HCT116 (cell line): ENCODE measurements around the gene WWP2. TPM values are rescaled to one million over a fixed set of nuclear protein-coding genes. Genes with fewer than 3 reads are reported as not detected.

Source experiments
- ATAC-seq: fragments of 200-7000 bp; cut with Tn5 transposase; 2 replicates; pipeline ENCODE4 v1.9.1; 2020; ENCODE audit warnings: mild to moderate bottlenecking, moderate library complexity
- BruUV-seq: library from RNA; stranded (reverse); fragments of 400-500 nt; replicated peaks from 2 replicates; lab custom pipeline; 2021; lab: Mats Ljungman, UMichigan
- CTCF ChIA-PET: fragments of 300-600 bp; sonication (Branson Sonifier 250); formaldehyde crosslinking; loops from one replicate; lab custom pipeline; 2021; ENCODE audit warnings: antibody characterized with exemption; lab: Charles Lee
- POLR2A ChIA-PET: fragments of 300-600, 350-600 bp; sonication (Branson Sonifier 250); formaldehyde crosslinking; loops from one replicate; lab custom pipeline; 2021; ENCODE audit warnings: antibody characterized with exemption; lab: Charles Lee
- RAD21 ChIA-PET, 2 experiments: fragments of 300-600 bp; sonication (Branson Sonifier 250); formaldehyde crosslinking; loops; one replicate each; lab custom pipeline; 2023; ENCODE audit warnings: low total read pairs in 2 of 2; ENCODE audit not compliant: uncharacterized antibody in 2 of 2, unreplicated experiment in 2 of 2, low non-redundant PET in 1 of 2; lab: Charles Lee
- DNase-seq: peaks from one replicate; pipeline ENCODE4 v3.0.0-alpha.2; 2010; ENCODE audit warnings: low read depth, low spot score
- H2AFZ ChIP-seq: fragments of 200-600 bp; shearing (Covaris generic), sonication (generic); 2 replicates; pipeline ENCODE4 v1.6.1; 2017; ENCODE audit warnings: low read depth, mixed run types, mixed read lengths, antibody characterized with exemption, low read length; ENCODE audit not compliant: poor library complexity, severe bottlenecking
- H3K27ac ChIP-seq: 2 replicates; pipeline ENCODE4 v1.5.1; 2012; ENCODE audit warnings: low read depth, low read length
- H3K27me3 ChIP-seq: fragments of 200-600 bp; sonication (generic); 2 replicates; pipeline ENCODE4 v1.6.1; 2016; ENCODE audit warnings: mixed run types, low read length, mixed read lengths; ENCODE audit not compliant: insufficient read depth
- H3K36me3 ChIP-seq, 2 experiments: fragments of 200-500 bp in 1 of 2; fragments of 200-600 bp in 1 of 2; sonication (Bioruptor generic) in 1 of 2; sonication (generic) in 1 of 2; 2 replicates each; pipeline versions ENCODE4 v1.5.1 to v1.6.1; 2014 to 2016; ENCODE audit warnings: low read length in 2 of 2, inconsistent platforms in 1 of 2, mixed read lengths in 1 of 2, mixed run types in 1 of 2; ENCODE audit not compliant: insufficient read depth in 2 of 2, control insufficient read depth in 1 of 2
- H3K4me1 ChIP-seq, 2 experiments: fragments of 200-600 bp in 1 of 2; sonication (generic) in 1 of 2; 2 replicates each; pipeline versions ENCODE4 v1.5.1 to v1.6.1; 2012 to 2017; ENCODE audit warnings: low read length in 2 of 2, inconsistent platforms in 1 of 2, mild to moderate bottlenecking in 1 of 2, mixed read lengths in 1 of 2, mixed run types in 1 of 2, moderate library complexity in 1 of 2; ENCODE audit not compliant: insufficient read depth in 2 of 2, control insufficient read depth in 1 of 2
- H3K4me2 ChIP-seq: fragments of 200-600 bp; sonication (generic); 2 replicates; pipeline ENCODE4 v1.6.1; 2017; ENCODE audit warnings: mixed run types, low read length, mixed read lengths
- H3K4me3 ChIP-seq, 2 experiments: fragments of 200-600 bp in 1 of 2; sonication (generic) in 1 of 2; replicated peaks in 1 of 2; 2 replicates each; pipeline ENCODE4 v1.5.1; 2011 to 2016; ENCODE audit warnings: low read length in 2 of 2, control low read depth in 1 of 2, low read depth in 1 of 2, mild to moderate bottlenecking in 1 of 2, mixed read lengths in 1 of 2, mixed run types in 1 of 2
- H3K79me2 ChIP-seq: fragments of 200-600 bp; sonication (generic); 2 replicates; pipeline ENCODE4 v1.6.1; 2017; ENCODE audit warnings: mild to moderate bottlenecking, mixed run types, low read length, moderate library complexity, mixed read lengths; ENCODE audit not compliant: insufficient read depth
- H3K9ac ChIP-seq: fragments of 200-600 bp; sonication (generic); 2 replicates; pipeline ENCODE4 v1.6.1; 2016; ENCODE audit warnings: low read length, mixed read lengths
- H3K9me2 ChIP-seq: fragments of 200-600 bp; sonication (generic), shearing (Covaris generic); 2 replicates; pipeline ENCODE4 v1.6.1; 2017; ENCODE audit warnings: mixed run types, mild to moderate bottlenecking, moderate library complexity; ENCODE audit not compliant: insufficient read depth
- H3K9me3 ChIP-seq, 2 experiments: fragments of 200-500 bp in 1 of 2; fragments of 200-600 bp in 1 of 2; sonication (Bioruptor generic) in 1 of 2; sonication (generic) in 1 of 2; 2 replicates each; pipeline ENCODE4 v1.6.1; 2014 to 2017; ENCODE audit warnings: low read length in 2 of 2, mixed read lengths in 2 of 2, inconsistent platforms in 1 of 2, low read depth in 1 of 2, mild to moderate bottlenecking in 1 of 2, mixed run types in 1 of 2, moderate library complexity in 1 of 2; ENCODE audit not compliant: control insufficient read depth in 1 of 2, insufficient read depth in 1 of 2
- H4K20me1 ChIP-seq: fragments of 200-600 bp; sonication (generic), shearing (Covaris generic); 2 replicates; pipeline ENCODE4 v1.6.1; 2017; ENCODE audit warnings: mixed run types, mild to moderate bottlenecking, moderate library complexity; ENCODE audit not compliant: insufficient read depth
- CBX3 ChIP-seq: IDR thresholded peaks from 2 replicates; pipeline ENCODE4 v1.6.1; 2012; ENCODE audit warnings: low read depth
- EGR1 ChIP-seq: IDR thresholded peaks from 2 replicates; pipeline ENCODE4 v1.6.1; 2012; ENCODE audit warnings: low read depth
- JUND ChIP-seq: IDR thresholded peaks from 2 replicates; pipeline ENCODE4 v1.6.1; 2012
- MAX ChIP-seq: IDR thresholded peaks from 2 replicates; pipeline ENCODE4 v1.6.1; 2012
- SIN3A ChIP-seq: IDR thresholded peaks from 2 replicates; pipeline ENCODE4 v1.6.1; 2012; ENCODE audit warnings: low read depth
- TCF7L2 ChIP-seq: IDR thresholded peaks from 2 replicates; pipeline ENCODE4 v1.7.0; 2011; ENCODE audit warnings: borderline replicate concordance, inconsistent platforms; ENCODE audit not compliant: insufficient read depth, insufficient read length; ENCODE audit errors: extremely low read depth
- ZFX ChIP-seq: fragments of 450-650 bp; IDR thresholded peaks from 2 replicates; pipeline ENCODE4 v1.6.1; 2017
- intact Hi-C: fragments of 100-400 bp; cut with micrococcal nuclease; formaldehyde crosslinking; loops from 2 replicates; pipeline ENCODE4 v1.10.0; 2022
- total RNA-seq: library from RNA; stranded (reverse); gene quantifications from one replicate; pipeline ENCODE4 v1.2.1, GENCODE V29; 2021; ENCODE audit not compliant: unreplicated experiment

Gene WWP2
- total RNA-seq, 1 experiment from 2014 or later: 44.2 TPM

- no peak overlapping the region for H3K9ac ChIP-seq
- H2AFZ ChIP-seq: no peak overlapping the region
- no peak for ATAC-seq
- H3K9me3 ChIP-seq: no peaks in the 10 kb centered on the region
- ChIA-PET CTCF (no interaction called here), POLR2A (no interaction called here), RAD21 (no interaction called here)
- H3K9me2 ChIP-seq: no peaks in the 10 kb centered on the region
- no peak overlapping the region for H3K27ac ChIP-seq
- intact Hi-C loops: no loop called here
- H3K4me3 ChIP-seq: no peak overlapping the region
- H3K36me3 ChIP-seq: peaks cover 0 to 2% of the 10 kb centered on the region in 2 experiments; a peak in 1 of 4 replicates
- H3K79me2 ChIP-seq: no peaks in the 10 kb centered on the region
- BruUV-seq: no TSS peak
- TF ChIP-seq SIN3A: no peak
- no peak for TF ChIP-seq JUND
- no peak for TF ChIP-seq ZFX
- no peak for TF ChIP-seq TCF7L2
- no peak for TF ChIP-seq MAX
- no peak for TF ChIP-seq CBX3
- H3K4me1 ChIP-seq: no peaks in the 10 kb centered on the region
- H3K4me2 ChIP-seq: no peak overlapping the region
- H3K27me3 ChIP-seq: no peaks in the 10 kb centered on the region
- H4K20me1 ChIP-seq: no peaks in the 10 kb centered on the region
- no peak for DNase-seq
Observed at GRCh38 chr16:69837380-69837779, 75.2 kb downstream of the WWP2 start.

GRCh38 chr16:69838489-69838888 lies 76.4 kb downstream of the WWP2 start:
- Histone ChIP-seq H3K9me2 (no peaks in the 10 kb centered on the region), H3K9ac (no peak overlapping the region), H3K79me2 (no peaks in the 10 kb centered on the region), H3K27me3 (no peaks in the 10 kb centered on the region), H3K27ac (no peak overlapping the region), H2AFZ (no peak overlapping the region), H3K4me1 (no peaks in the 10 kb centered on the region), H3K4me3 (no peak overlapping the region), H3K36me3 (peaks cover 0 to 2% of the 10 kb centered on the region in 2 experiments; a peak in 1 of 4 replicates), H3K4me2 (no peak overlapping the region), H4K20me1 (no peaks in the 10 kb centered on the region), H3K9me3 (no peaks in the 10 kb centered on the region)
- BruUV-seq: no TSS peak
- CTCF ChIA-PET: no interaction called here
- POLR2A ChIA-PET: no interaction called here
- RAD21 ChIA-PET: no interaction called here
- DNase-seq (no peak), ATAC-seq (no peak)
- TF ChIP-seq EGR1: no peak
- TF ChIP-seq ZFX: no peak
- intact Hi-C loops: no loop called here
